HG02852 (cell line): ENCODE data around the gene POLK.
"Not testable (repeated sequence)": the region's sequence is repeated elsewhere in the genome, so short reads cannot be mapped to it uniquely, and the experiment has no call there.

Experiments
- ATAC-seq: cut with Tn5 transposase; IDR thresholded peaks from one replicate; pipeline ENCODE4 v1.9.1; 2021; ENCODE audit warnings: mild to moderate bottlenecking, moderate library complexity; ENCODE audit not compliant: unreplicated experiment

The POLK gene

DNA sequence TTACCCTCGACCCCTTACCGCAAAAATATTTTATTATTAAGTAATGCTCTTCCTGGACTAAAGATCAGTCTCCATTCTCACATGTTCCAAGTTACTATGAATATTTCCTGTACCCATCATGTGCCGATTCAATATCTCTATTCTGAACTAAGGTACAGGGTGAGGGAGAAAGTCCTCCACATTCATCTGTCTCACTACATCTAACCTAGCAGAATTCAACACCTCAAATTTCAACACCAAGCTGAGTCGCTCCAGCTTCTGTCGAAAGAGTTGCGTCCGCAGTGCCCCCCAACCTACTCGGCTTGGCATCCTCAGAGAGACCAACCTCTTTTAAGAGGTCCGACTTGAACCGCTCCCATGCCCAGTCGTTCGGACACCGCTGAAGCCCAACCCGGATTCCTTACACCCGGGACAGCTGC, 1.3 kb upstream of the POLK start:
- ATAC-seq = no peak

DNA sequence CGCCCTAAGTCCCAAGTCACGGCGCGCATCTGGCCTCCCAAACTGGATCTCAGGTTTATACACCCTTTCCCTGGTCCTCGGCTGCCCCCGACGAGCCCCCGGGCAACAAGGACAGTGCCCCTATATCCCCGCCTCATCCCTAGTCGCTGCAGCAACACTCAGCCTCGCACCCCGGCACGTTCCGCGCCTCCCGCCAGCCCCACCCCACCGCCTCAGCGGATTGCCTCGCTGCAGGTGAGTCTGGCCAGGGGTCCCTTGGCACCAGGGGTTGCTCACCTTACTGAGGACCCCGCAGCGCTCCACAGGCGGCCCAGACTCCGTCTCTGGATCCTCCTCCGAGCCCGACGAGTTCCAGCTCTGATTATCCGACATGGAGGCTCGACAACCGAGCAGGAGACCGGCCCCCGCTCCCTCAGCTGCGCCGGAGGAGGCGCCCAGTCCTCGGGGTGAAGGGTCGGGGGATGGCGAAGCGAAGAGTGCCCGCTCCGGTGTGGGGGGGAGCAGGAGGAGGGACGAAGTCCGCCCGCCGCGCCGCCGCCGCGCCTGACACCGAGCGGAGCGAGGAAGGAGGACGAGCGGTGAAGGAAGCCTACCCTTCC, 756 bp upstream of the POLK start:
- peak; percentile 32 for ATAC-seq

DNA sequence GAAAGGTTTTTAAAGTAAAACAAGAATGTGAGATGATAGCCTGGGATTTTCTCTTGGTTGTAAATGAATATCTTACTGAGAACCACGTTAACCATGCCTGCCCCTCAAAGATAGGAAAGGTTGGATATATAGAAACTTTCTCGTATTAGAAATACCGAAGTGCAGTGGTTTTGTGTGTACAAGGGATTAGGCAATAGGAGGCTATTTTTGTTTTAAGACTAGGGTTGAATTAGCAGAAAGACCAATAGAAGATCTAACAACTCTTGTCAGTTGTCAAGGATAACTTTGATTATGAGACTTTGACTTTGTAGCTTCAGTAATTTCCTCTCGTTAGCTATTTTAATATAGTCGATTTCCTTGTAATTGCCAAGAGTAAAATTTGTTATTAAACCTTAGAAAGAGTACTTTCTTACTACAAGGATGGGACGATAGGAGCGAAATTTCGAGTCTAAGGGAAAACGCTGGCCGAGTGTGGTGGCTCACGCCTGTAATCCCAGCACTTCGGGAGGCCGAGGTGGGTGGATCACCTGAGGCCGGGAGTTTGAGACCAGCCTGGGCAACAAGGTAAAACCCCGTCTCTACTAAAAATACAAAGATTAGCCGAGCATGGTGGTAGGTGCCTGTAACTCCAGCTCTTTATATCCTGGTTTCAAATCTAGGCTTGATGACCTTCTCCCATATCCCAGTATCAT, 838 bp downstream of the POLK start:
- no peak for ATAC-seq

DNA sequence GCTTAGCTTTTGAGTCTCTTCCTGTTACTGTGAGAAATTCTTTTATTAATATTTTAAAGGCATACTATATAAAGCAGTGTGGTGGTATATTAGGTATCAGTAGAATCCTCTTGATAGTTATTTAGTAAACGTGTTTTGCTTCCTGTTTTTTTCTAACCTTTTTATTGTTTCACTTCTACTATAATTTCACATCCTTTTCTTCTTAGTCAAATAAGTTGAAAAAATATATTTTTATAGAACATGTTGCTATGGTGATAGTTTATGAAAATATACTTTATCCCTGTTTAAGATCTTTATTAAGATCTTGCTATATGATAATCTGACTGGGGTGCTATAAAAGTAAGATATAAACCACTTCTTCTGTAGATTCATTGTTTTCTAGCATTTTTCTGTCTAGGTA, 2.1 kb downstream of the POLK start:
- ATAC-seq = no peak

DNA sequence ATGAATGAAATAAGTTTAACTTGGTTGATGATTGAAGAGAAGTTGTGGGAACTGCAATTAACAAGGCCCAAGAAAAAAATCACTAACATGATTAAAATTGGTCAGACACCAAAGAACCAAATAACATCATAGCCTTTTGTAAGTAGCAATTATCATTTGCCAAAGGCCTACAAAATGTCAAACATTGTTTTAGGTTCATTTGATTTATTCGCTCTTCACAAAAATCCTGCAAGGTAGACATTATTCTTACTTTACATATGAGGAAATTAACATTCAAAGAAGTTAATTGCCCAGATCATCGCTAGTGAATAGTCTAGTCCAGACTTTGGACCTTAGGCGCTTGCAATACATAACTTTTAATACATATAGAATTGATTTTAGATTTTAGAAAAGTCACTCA, 2.6 kb downstream of the POLK start:
- ATAC-seq = no peak

DNA sequence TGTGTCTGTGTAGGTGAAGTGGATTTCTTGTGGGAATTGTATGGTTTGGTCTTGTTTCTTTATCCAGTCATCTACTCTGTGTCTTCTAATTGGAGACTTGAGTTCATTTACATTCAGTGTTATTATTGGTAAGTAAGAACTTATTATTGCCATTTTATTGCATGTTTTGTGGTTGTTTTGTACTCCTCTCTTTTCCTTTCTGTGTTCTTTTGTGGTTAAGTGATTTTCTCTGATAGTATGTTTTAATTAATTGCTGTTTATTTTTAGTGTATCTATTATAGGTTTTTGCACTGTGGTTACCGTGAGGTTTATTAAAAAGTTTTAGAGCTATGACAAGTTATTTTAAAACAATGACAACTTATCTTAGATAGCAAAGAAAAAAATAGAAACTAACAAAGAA, 8.1 kb downstream of the POLK start:
- no peak for ATAC-seq

DNA sequence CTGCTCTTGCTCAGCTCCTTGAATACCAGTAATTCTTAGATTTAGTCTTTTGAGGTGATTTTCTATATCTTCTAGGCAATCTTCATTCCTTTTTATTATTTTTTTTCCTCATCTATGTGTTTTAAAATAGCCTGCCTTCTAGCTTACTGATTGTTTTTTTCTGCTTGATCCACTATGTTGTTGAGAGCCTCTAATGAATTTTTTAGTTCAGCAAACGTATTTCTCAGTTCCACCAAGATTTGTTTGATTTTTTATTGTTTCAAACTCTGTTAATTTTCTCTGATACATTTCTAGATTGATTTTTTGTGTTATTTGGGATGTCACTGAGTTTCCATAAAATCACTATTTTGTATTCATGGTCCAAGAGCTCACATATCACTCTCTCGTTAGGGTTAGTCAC, 9.5 kb downstream of the POLK start:
- no peak for ATAC-seq

DNA sequence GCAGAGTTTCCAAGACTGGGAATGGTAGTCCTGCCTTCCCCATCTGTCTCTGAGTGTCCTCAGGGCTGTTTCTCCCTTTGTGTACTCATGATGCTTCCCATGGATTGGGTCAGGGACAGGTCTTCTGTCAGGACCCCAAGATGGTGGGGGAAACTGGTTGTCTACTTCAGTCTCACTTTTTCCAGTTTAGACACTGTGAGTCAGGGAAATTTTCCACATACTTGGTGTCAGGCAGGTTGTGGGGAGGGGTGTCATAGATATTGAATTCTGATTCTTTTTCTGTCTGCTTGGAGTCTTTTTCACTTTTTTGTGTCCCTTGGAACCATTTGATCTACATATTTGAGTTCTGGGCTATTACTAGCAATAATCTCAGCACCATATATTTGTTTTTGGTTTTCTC, 10.3 kb downstream of the POLK start:
- ATAC-seq = no peak

DNA sequence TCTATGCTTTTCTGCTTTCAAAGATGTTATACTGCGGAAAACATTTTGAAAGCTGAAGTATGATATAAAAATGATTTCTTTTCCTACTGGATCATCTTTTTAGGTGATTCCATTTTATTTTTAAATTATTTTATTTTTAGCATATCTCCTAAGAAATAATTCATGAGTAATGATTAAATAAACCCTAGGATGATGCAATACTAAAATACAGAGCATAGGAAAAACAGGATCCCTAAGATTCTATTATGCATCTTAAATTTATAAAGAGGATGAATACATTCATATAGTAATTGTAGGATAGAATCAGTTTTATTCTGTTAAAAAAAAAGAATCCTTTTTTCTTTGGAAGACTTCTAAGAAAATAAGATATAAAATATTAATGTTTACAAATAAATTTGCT, 10.9 kb downstream of the POLK start:
- no peak for ATAC-seq

DNA sequence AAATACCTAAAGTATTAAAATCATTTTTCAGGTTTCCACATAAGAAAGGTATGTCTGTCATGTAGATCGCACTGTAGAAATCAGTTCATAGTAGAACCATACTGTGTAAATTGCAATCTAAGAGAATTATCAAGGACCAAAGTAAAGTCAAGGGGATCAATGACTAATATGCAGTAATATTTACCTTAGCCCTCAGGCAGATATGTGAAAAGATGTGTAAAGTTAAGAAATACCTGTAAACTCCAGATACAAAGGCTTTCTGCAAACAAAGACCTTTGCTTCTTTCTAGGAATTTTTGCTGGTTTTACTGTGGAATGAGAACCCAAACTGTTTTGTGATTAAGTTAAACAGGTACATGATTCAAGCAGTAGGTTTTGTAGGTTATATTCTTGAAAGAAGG, 11.6 kb downstream of the POLK start:
- no peak for ATAC-seq

DNA sequence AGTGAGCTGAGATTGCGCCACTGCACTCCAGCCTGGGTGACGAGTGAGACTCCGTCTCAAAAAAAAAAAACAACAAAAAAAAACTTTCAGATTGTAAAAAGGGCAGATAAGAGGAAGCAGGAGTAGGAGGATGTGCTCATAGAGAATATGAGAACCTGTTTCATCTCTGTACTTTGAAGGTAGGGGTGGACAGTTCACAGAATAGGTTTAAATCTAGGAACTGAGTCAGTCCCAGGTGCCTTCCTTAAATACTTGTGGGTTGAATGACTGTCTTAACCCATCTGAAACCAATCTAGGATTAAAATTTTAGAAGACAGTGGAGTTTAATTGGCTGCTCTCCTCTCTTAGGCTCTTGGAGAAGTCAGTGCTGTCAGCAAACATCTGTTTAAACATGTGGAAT, 12.4 kb downstream of the POLK start:
- ATAC-seq = peak; percentile 93

DNA sequence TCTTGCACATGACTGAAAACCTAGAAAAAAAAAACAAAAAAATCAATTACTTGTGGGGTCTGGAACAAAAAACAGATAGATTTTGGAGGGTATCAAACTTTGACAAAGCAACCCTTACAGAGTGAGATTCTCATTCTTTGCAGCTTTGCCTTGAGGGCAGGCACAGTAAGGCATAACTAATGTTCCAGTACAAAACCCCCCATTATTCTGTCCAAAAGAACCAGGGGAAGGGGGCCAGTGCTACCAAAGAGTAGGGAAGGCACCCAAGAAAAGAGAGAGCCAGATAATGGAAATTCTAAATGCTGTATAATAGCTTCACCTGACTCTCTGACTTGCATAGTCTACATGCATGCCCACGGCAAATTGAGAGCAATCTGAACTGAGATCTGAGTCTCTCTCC, 12.9 kb downstream of the POLK start:
- no peak for ATAC-seq

DNA sequence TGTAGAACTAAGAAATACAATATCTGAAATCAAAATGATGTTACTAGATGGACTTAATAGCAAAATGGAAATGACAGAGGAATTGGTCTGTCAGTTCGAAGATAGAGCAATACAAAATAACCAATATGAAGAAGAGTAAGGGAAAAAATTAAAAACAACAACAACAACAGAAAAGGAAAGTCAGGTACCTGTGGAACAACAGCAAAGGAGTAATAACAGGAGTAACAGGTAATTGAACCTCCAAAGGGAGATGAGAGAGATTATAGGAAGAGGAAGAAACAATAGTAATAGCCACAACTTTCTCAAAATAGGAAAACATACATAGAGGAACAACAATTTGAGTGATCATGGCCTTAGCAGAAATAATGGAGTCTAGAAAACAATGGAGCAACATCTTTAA, 13.7 kb downstream of the POLK start:
- ATAC-seq = no peak

DNA sequence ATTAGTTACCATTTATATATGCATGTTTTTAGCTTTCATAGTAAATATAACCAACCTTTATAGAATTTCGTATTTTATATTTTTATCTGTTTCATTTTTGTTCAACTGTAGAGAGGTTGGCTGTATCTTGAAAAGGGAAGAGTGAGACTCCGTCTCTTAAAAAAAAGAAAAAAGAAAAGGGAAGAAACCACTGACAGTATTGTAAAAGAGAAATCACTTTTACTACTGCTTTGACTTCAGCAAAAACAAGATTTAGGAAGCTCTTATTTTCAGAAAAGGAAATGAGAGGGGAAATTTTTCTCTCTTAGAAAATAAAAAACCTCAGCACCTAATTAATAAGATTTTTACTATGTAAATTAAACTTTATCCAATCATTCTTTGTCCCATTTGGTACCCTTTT, 14.4 kb downstream of the POLK start:
- no peak for ATAC-seq

DNA sequence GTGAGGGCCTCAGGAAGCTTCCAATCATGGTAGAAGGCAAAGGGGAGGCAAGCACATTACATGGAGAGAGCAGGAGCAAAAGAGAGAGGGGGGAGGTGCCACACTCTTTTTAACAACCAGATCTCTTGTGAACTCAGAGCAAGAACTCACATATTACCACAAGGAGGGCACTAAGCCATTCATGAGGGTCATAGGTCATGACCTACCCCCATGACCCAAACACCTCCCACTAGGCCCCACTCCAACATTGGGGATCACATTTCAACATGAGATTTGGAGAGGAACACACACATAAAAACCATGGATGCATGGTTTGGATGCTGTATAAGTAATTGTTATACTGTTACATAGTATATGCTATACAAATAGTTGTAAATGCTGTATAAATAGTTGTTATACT, 17.5 kb downstream of the POLK start:
- ATAC-seq = no peak

DNA sequence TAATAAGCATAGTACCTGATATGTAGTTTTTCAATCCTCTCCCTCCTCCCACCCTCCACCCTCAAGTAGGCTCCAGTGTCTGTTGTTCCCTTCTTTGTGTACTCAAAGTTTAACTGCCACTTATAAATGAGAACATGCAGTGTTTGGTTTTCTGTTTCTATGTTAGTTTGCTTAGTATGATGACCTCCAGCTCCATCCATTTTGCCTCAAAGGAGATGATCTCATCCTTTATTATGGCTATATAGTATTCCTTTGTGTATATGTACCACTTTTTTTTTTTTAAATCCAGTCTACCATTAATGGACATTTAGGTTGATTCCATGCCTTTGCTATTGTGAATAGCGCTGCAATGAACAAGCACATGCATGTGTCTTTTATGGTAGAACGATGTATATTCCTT, 20.5 kb downstream of the POLK start:
- no peak for ATAC-seq

DNA sequence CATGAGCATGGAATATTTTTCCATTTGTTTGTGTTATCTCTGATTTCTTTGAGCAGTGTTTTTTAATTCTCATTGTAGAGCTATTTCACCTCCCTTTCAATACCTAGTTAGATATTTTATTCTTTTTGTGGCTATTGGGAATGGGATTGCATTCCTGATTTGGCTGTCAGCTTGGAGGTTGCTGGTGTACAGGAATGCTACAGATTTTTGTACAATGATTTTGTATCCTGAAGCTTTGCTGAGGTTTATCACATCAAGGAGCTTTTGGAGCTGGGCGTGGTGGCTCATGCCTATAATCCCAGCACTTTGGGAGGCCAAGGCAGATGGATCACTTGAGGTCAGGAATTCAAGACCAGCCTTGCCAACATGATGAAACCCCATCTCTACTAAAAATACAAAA, 22.0 kb downstream of the POLK start:
- ATAC-seq = not testable (repeated sequence)

DNA sequence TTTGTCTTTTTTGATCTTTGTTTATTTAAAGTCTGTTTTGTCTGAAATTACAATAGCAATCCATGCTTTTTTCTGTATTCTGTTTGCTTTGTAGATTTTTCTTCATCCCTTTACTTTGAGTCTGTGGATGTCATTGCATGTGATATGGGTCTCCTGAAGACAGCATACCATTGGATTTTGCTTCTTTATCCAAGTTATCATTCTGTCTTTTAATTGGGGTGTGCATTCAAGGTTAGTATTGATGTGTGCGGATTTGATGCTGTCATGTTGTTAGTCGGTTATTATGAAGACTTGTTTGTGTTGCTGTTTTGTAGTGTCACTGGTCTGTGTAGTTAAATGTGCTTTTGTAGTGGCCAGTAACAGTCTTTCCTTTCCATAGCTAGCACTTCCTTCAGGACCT, 23.0 kb downstream of the POLK start:
- ATAC-seq = no peak

DNA sequence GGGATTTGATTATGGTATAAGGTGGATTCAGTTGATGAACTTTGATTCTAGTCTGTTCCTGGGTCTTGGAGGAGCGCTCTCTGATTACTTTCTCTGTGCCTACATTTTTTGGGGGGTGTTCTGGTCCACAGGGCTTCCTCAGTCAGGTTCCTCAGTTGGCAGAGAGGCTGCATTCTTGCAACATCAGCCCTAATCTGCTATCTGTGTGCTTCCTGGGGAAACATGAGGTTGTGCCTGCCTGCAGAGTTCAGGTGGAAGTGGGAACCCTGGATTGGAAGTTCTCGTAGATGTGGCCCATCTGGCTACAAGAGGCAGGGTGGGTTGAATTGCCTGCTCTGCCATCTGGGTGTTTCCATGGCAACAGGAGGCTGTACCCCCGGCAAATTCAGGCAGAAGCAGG, 24.5 kb downstream of the POLK start:
- no peak for ATAC-seq

DNA sequence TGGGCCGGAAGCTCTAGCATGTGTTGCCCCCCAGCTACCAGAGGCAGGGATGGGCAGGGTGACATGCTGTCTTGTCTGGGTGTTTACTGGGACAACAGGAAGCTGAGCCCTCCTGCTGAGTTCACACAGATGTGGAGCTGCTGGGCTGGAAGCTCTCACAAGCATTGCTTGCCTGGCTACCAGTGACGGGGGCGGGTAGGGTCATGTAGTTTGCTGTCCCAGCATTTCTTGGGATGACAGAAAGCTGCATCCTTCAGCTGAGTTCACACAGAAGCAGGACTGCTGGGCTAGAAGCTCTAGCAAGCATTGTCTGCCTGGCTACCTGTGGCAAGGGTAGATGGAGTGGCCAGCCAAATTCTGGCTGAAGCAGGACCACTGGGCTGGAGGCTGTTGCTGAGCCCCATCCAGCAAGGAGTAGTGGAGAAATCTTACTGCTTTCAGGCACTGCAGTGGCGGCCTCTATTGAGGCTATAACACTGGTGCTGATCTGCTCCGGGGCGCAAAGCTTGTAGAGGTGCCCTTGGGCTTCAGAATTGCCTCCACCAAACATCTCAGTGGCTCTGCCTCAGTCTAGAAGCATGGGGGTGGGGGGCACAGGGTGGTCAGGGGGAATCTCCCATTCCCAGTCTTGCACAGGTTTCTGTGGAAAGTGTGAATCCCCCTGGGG, 25.1 kb downstream of the POLK start:
- ATAC-seq = no peak

DNA sequence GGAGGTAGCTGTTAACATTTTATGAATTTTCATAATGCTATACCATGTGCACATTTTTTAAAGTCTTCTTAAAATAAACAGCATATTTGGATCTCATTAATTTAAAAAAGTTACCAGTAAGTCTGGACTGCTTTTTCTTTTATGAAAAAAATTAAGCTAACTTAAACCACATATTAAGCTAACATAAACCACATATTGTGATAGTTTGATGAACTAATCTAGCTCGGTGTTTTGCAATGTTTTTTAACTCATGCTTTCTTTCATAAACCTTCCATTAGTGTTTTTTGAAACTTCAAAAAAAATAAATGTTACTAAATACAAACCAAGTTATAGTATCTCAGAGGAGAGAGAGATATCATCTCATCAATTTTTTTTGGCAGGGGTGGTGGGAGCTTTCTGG, 26.5 kb downstream of the POLK start:
- no peak for ATAC-seq

DNA sequence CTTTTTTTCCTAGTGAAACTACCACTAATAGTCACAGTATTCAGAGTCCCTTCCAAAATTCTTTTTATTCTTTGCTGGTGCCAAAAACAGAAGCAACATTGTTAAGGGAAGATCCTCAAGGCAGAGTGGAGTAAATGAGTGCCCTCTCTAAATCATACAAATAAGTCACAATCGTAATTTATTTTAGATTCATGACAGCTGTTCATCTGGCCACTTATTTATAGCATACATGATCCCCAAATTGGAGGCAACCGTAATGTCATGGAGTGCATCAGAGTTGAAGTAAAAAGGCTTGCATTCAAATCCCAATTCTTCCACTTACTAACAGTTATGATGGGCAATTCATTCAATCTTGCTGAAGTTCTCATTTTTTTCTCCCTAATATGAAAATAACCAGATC, 33.4 kb downstream of the POLK start:
- no peak for ATAC-seq

DNA sequence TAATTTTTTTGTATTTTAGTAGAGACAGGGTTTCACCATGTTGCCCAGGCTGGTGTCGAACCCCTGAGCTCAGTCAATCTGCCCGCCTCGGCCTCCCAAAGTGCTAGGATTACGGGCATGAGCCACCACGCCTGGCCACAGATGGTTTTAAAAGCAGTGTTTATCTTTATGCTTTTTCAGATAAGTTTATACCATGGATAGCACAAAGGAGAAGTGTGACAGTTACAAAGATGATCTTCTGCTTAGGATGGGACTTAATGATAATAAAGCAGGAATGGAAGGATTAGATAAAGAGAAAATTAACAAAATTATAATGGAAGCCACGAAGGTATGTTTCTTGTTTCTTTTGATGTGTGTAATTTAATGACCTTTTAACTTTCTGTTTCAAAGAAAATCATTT, 35.1 kb downstream of the POLK start:
- no peak for ATAC-seq
